OCI-LY7 (cell line): ENCODE results near the gene MAP2K2. TPM values are rescaled to one million over a fixed set of nuclear protein-coding genes. Genes with fewer than 3 reads are reported as not detected.
"Not testable (repeated sequence)": the region's sequence is repeated elsewhere in the genome, so short reads cannot be mapped to it uniquely, and the experiment has no call there.

Experiments
- BruUV-seq: library from RNA; stranded (reverse); fragments of 400-500 nt; replicated peaks from 2 replicates; lab custom pipeline; 2021; lab: Mats Ljungman, UMichigan
- CTCF ChIA-PET: fragments of 300-600 bp; sonication (Branson Sonifier 250); formaldehyde crosslinking; loops from one replicate; lab custom pipeline; 2022; ENCODE audit warnings: antibody characterized with exemption; ENCODE audit not compliant: unreplicated experiment; lab: Charles Lee
- POLR2A ChIA-PET: fragments of 300-600 bp; sonication (Branson Sonifier 250); formaldehyde crosslinking; loops from one replicate; lab custom pipeline; 2022; ENCODE audit warnings: antibody characterized with exemption; lab: Charles Lee
- DNase-seq: peaks from one replicate; pipeline ENCODE4 v3.0.0-alpha.2; 2015; ENCODE audit warnings: low spot score
- H2AFZ ChIP-seq: fragments of 200-600 bp; sonication (generic), shearing (Covaris generic); 2 replicates; pipeline ENCODE4 v1.6.1; 2014; ENCODE audit warnings: mild to moderate bottlenecking, antibody characterized with exemption, low read length, moderate library complexity
- H3K27ac ChIP-seq: fragments of 200-600 bp; sonication (generic); 2 replicates; pipeline ENCODE4 v1.5.1; 2014; ENCODE audit warnings: mixed run types, low read depth, mild to moderate bottlenecking, moderate library complexity, low read length, inconsistent platforms; ENCODE audit not compliant: poor library complexity, severe bottlenecking
- H3K36me3 ChIP-seq: fragments of 200-600 bp; sonication (generic); 2 replicates; pipeline ENCODE4 v1.6.1; 2014; ENCODE audit warnings: mild to moderate bottlenecking, antibody characterized with exemption, low read length, moderate library complexity, mixed read lengths; ENCODE audit not compliant: insufficient read depth
- H3K4me1 ChIP-seq: fragments of 200-600 bp; sonication (generic); 2 replicates; pipeline ENCODE4 v1.5.1; 2014; ENCODE audit warnings: mild to moderate bottlenecking, low read length; ENCODE audit not compliant: insufficient read depth, poor library complexity, severe bottlenecking
- H3K4me2 ChIP-seq: fragments of 200-600 bp; sonication (generic); 2 replicates; pipeline ENCODE4 v1.6.1; 2014; ENCODE audit warnings: mild to moderate bottlenecking, low read length
- H3K4me3 ChIP-seq: fragments of 200-600 bp; sonication (generic); 2 replicates; pipeline ENCODE4 v1.5.1; 2014; ENCODE audit warnings: mild to moderate bottlenecking, low read depth, low read length; ENCODE audit not compliant: poor library complexity, severe bottlenecking
- H3K79me2 ChIP-seq: fragments of 200-600 bp; sonication (generic); 2 replicates; pipeline ENCODE4 v1.6.1; 2016; ENCODE audit warnings: low read depth, mild to moderate bottlenecking, low read length, moderate library complexity, mixed read lengths; ENCODE audit not compliant: insufficient read depth
- H3K9me2 ChIP-seq: fragments of 200-600 bp; sonication (generic); 2 replicates; pipeline ENCODE4 v1.6.1; 2016; ENCODE audit warnings: mild to moderate bottlenecking, low read length, mixed read lengths; ENCODE audit not compliant: insufficient read depth
- H3K9me3 ChIP-seq: fragments of 200-600 bp; sonication (generic); 2 replicates; pipeline ENCODE4 v1.6.1; 2014; ENCODE audit warnings: mild to moderate bottlenecking, mixed run types, low read length, mixed read lengths
- H4K20me1 ChIP-seq: fragments of 200-600 bp; sonication (generic); 2 replicates; pipeline ENCODE4 v1.6.1; 2014; ENCODE audit warnings: mild to moderate bottlenecking, antibody characterized with exemption, low read length, moderate library complexity, mixed read lengths; ENCODE audit not compliant: insufficient read depth
- CTCF ChIP-seq: fragments of 200-600 bp; sonication (generic); conservative IDR thresholded peaks from 2 replicates; pipeline ENCODE4 v1.5.1; 2014; ENCODE audit warnings: mild to moderate bottlenecking, antibody characterized with exemption, low read length, moderate library complexity, mixed read lengths
- EZH2phosphoT487 ChIP-seq: fragments of 200-600 bp; sonication (generic); IDR thresholded peaks from 2 replicates; pipeline ENCODE4 v1.6.1; 2018; ENCODE audit warnings: low read depth, borderline replicate concordance, mild to moderate bottlenecking, mixed run types, antibody characterized with exemption, low read length, moderate library complexity, mixed read lengths
- intact Hi-C: fragments of 100-400 bp; cut with micrococcal nuclease; formaldehyde crosslinking; loops from one replicate; pipeline ENCODE4 v1.10.0; 2022; ENCODE audit not compliant: unreplicated experiment
- total RNA-seq, 2 experiments: library from RNA; depleted of rRNA in 1 of 2; stranded (reverse); fragments of >200 nt in 1 of 2; shearing (Covaris generic) in 1 of 2; gene quantifications; 2 replicates each; pipeline ENCODE4 v1.2.3, GENCODE V29; 2014 to 2022

Gene MAP2K2
- total RNA-seq, 2 experiments from 2014 or later = 105 to 116 TPM

- intact Hi-C loops = no loop called here
- H3K36me3 ChIP-seq = no peaks in the 10 kb centered on the region
- H3K4me3 ChIP-seq = no peak overlapping the region
- no peak for TF ChIP-seq CTCF
- no TSS peak for BruUV-seq
- CTCF ChIA-PET = no interaction called here
- no peak overlapping the region for H3K4me2 ChIP-seq
- H2AFZ ChIP-seq = no peak overlapping the region
- DNase-seq = no peak
- H3K27ac ChIP-seq = no peak overlapping the region
- H3K4me1 ChIP-seq = no peaks in the 10 kb centered on the region
- no peaks in the 10 kb centered on the region for H3K9me3 ChIP-seq
- no peaks in the 10 kb centered on the region for H3K79me2 ChIP-seq
- no peaks in the 10 kb centered on the region for H4K20me1 ChIP-seq
- H3K9me2 ChIP-seq = no peaks in the 10 kb centered on the region
- POLR2A ChIA-PET = interaction anchor here (1.1 kb wide), 1 partner anchor 9 kb away, joined by 3 read pairs; no protein-coding TSS in a partner anchor
These were observed 10.4 kb upstream of the MAP2K2 start for GRCh38 chr19:4134351-4134750.

- no peak overlapping the region for H3K27ac ChIP-seq
- no peaks in the 10 kb centered on the region for H3K36me3 ChIP-seq
- ChIA-PET POLR2A (interaction anchor here (0.6 kb wide), 1 partner anchor 8 kb away, joined by 6 read pairs; no protein-coding TSS in a partner anchor), CTCF (no interaction called here)
- no peak overlapping the region for H2AFZ ChIP-seq
- H3K4me1 ChIP-seq = no peaks in the 10 kb centered on the region
- H3K4me2 ChIP-seq = no peak overlapping the region
- no peaks in the 10 kb centered on the region for H3K9me3 ChIP-seq
- no peak for TF ChIP-seq CTCF
- no peak for TF ChIP-seq EZH2phosphoT487
- no peaks in the 10 kb centered on the region for H3K79me2 ChIP-seq
- intact Hi-C loops = no loop called here
- no peak overlapping the region for H3K4me3 ChIP-seq
- no peaks in the 10 kb centered on the region for H4K20me1 ChIP-seq
- no peak for DNase-seq
- no TSS peak for BruUV-seq
- H3K9me2 ChIP-seq = no peaks in the 10 kb centered on the region
These were observed 7.0 kb upstream of the MAP2K2 start for GRCh38 chr19:4130744-4131438.

GRCh38 chr19:4129050-4129449, 5.1 kb upstream of the MAP2K2 start:
- intact Hi-C loops, DNase-seq, H3K4me2 ChIP-seq, H3K9me2 ChIP-seq, H3K9me3 ChIP-seq, H2AFZ ChIP-seq, H3K36me3 ChIP-seq, POLR2A ChIA-PET, H3K4me1 ChIP-seq, H3K4me3 ChIP-seq, BruUV-seq, H3K27ac ChIP-seq, CTCF ChIA-PET, H3K79me2 ChIP-seq, H4K20me1 ChIP-seq: not testable (repeated sequence)

- DNase-seq, H2AFZ ChIP-seq, H3K36me3 ChIP-seq, intact Hi-C loops, H3K27ac ChIP-seq, H3K4me2 ChIP-seq, H3K9me3 ChIP-seq, H3K9me2 ChIP-seq, CTCF ChIA-PET, BruUV-seq, H4K20me1 ChIP-seq, POLR2A ChIA-PET, H3K4me3 ChIP-seq: not testable (repeated sequence)
- H3K4me1 ChIP-seq = peaks cover 15% of the 10 kb centered on the region
- peaks cover 13% of the 10 kb centered on the region for H3K79me2 ChIP-seq
These were observed 3.4 kb upstream of the MAP2K2 start for GRCh38 chr19:4127322-4127721.
